Mammary epithelial cell (primary cell): ENCODE data around the gene BCL11B.

Source experiments
- CTCF ChIP-seq, 2 donors: IDR thresholded peaks in 1 of 2; conservative IDR thresholded peaks in 1 of 2; 2 replicates each; pipeline ENCODE4 v1.5.1; 2011 to 2012; ENCODE audit warnings: inconsistent platforms in 2 of 2, low read length in 2 of 2, mild to moderate bottlenecking in 2 of 2, control low read depth in 1 of 2, low read depth in 1 of 2; ENCODE audit not compliant: insufficient read depth in 1 of 2; ENCODE audit errors: extremely low read depth in 1 of 2
- EZH2 ChIP-seq: IDR thresholded peaks from 2 replicates; pipeline ENCODE4 v1.6.1; 2012; ENCODE audit warnings: low read length, inconsistent platforms, borderline replicate concordance

- TF ChIP-seq CTCF (conservative IDR thresholded peaks at IDR 0.05 in 1 of 2, IDR thresholded peaks at IDR 0.05 in 1 of 2; ENCODE audit: extremely low read depth in 1 of 2, insufficient read depth in 1 of 2, low read depth in 1 of 2, low read length in 2 of 2), result no peak
- no peak for TF ChIP-seq EZH2
Measured at GRCh38 chr14:99257673-99258221, 14.2 kb downstream of the BCL11B start.
